HG03342 (cell line): Measurements from ENCODE around the gene TP73.

Source experiments
- ATAC-seq: cut with Tn5 transposase; IDR thresholded peaks from one replicate; pipeline ENCODE4 v1.9.1; 2021; ENCODE audit warnings: mild to moderate bottlenecking, moderate library complexity; ENCODE audit not compliant: unreplicated experiment

TP73 gene

DNA sequence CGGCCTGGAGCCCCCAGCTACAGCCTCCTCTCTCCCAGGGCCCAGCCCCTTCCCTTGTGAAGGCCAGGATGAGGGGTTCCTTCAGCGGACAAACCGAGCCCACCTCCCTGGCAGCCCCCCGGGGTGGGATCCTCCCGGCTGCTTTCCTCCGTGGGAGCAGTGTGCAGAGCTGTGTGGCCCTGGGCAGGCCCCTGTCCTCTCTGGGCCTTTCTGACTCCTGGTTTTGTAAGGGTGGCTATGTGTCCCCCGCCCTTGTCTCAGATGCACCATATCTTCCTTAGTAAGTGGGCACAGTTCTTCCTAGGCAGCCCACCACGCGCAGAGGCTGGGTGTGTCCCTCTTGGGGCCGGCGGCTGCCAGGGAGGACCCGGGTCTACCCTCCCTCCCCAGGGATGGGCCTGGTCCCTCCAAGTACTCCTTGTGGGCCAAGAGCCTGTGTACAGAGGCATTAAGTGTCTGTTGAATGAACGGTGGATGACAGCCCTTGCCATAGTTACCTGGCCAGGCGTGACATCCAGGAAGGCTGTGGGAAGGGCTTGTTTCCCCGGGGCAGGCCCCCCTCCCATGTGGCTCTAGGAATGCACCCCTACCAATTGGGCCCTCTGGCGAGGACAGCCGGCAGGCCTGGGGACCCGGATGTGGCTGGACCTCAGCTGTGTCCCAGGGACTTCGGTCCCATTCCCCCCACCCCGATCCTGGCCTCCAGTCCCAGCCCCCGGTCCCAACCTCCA lies 124.1 kb downstream of the TP73 start:
- no peak for ATAC-seq

DNA sequence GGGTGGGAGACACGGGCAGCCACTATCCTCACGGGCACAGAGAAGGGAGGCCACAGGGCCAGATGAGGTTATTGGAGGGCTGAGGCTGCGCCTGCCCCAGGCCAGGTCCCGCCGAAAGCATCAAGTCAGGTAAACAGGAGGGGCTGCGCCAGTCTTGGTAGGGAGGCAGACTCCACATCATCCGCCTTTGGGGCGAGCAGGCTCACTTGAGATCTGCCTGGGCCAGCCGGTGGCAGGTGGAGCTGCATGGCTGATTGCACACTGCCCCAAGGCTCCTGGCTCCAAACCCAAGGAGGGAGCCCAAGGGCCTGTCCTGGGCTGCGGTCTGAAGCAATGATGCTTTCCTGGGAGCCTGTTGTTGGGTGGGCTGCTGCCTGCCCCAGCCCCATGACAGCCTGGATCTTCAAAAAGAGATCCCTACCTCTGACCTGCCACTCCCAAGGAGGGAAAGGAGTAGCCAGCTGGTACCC lies 124.8 kb downstream of the TP73 start:
- no peak for ATAC-seq

DNA sequence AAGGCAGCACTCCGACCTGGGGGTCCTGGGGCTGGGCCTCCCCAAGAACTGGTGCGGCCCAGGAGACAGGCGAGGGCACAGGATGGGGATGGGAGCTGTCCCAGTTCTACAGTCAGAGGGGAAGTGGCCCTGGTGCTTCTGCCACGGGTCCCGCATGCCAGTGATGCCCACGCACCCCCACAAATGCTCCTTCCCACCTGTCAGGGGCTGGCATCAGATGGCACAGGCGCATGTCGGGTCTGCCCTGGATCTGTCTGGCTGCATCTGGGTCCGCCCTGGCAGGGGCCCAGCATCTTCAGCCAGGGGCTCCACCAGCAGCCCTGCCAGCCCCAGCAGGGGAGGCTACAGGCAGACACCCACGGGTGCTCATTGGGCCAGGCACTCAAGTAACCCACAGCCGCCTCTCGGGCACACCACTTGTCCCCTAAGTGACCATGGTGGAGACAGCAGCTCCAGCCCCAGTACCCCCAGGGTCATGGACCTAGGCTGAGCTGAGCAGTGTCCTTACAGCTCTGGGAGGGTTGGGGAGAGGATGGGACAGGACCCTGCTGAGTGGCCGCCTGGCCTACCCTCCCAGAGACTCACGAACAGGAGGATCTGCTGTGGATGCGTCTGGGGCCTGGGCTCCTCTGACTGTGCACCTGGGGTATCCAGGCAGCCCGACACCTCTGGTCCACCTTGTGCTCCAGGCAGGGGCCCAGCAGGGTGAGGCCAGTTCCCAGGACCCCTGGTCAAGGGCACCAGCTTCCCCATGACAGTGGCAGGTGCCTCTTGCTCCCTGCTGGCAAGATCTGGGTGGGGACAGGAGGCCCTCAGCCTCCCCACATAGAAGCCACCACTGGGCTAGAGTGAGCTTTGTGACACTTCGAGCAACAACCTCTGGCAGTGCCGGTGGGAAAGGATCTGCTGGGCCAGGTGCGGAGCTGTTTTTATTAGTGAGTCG lies 125.6 kb downstream of the TP73 start:
- ATAC-seq = no peak

DNA sequence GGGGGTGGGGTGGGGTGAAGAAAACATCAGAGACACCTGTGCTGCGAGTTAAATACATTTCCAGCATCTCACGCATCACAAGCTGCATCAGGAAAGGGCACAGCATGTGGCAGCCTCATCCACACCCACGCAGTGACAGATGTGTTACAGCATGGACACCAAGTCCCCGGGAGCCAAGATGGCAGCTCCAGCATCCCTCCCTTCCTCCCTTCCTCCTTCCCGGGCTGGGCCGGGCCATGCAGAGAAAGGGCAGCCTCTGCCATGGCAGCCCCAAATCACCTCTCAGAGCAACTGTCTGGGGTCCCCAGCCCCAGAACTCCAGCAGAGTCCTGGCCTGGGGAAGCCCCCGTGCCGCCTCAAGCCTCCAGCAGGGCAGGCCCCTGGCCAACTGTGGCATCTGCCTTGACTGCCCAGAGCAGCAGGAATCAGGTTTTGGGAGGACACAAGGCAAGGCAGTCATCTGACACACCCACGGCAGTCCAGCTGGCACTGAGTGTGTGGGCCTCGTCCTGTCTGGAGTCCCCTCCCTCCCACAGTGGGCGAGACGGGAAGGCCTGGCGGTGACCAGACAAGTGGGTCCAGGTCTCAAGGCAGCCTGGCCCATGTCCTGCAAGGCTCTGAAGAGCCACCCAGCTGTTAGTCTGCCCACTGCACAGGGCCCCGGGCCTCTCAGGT lies 126.4 kb downstream of the TP73 start:
- ATAC-seq = no peak

DNA sequence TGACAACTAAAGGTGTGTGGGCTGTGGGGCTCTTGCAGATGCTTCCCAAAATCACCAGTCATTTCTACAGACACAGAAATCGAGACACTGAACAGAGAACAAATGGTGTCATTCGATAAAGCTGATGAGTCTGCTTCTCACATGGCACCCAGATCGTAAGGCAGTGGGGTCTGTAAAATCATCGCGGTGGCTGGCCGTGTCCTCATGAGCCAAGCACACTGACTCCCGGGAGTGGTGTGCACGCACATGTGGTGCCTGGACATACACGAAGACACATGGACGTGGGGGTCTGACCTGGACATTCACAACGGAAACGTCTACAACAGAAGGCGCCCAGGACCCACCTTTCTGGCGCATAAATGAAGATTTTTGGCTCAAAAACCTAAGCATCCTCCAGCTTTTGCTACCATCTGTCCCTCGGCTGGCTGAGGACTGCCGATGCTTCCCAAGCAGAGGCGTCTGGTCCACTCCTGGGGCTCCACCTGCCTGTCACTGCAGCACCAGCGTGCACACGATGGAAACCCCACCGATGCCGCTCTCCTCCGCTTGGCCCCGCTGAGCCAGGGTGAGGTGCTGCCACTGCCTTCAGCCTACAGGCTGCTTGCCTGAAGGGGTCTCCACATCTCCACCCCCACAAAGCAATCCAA lies 127.1 kb downstream of the TP73 start:
- ATAC-seq = no peak

DNA sequence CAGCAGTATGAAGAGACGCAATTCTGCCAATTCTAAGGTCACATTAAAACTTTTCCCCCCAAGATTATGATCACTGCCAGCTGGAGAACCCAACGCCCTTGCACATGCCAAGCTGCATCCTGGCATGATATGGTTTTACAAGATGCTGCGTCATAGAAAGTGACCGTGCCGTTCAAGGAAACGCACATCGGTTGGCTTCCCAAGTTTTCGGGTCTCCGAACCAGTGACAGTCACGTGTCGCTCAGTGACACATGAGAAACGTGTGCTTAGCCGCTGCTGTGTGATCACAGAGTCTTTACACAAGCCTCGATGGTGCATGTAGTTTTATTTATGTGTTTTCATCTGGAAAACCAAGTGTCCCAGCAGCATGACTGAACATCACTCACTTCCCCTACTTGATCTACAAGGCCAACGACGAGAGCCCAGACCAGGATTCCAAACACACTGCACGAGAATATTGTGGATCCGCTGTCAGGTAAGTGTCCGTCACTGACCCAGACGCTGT lies 127.6 kb downstream of the TP73 start:
- ATAC-seq = no peak

DNA sequence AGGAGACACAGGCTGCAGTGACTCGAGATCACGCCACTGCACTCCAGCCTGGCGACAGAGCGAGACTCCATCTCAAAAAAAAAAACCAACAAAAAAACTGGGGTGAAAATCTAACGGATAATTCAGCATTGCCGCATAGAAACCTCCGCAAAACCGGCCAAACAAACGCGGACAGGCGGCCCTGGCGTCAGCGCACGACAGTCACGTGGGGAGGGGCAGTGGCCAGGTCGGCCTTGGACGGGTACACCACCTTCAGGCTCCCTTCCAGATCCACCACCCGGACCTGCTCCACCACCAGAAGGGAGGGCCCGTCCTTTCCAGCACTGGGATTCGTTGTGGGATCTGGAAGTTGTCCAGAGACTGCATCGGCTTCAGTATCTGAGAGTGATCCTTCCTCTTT lies 128.6 kb downstream of the TP73 start:
- ATAC-seq = no peak

DNA sequence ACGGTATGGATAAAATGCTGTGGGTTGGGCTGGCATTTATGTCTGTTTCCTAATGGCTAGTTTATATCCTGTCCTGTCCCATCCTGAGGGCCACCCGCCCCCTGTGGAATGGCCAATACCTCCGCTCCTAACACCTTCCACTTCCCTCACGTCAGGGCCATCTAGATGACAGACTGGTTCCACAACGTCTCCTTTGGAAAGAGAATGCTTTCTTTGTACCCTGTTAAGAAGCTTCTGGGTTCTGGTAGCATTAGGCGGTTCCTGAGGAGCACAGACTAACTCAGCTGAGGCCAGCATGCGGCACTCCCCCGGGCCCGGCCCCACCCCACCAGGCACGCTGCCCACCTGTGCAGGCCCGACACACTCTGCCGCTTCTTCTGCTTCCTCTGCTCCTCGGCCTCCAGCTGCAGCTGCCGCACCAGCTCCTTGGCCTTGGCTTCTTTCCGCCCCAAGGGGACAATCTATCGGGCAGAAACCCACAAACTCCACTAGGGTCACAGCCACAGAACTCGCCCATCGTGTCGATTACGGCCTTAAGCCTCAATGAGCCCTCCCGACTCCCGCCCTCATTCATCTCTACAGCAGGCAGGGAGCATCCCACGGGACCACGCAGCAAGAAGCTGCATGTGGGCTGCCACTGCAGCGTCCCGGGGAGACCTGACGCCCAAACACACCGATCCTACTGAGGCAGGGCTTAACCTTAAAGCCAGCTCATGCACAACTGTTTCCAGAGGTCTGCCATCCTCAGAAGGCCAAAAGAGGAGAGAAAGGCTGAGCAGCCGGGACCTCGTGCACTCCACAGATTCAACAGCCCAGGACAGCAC lies 131.5 kb downstream of the TP73 start:
- ATAC-seq = no peak

DNA sequence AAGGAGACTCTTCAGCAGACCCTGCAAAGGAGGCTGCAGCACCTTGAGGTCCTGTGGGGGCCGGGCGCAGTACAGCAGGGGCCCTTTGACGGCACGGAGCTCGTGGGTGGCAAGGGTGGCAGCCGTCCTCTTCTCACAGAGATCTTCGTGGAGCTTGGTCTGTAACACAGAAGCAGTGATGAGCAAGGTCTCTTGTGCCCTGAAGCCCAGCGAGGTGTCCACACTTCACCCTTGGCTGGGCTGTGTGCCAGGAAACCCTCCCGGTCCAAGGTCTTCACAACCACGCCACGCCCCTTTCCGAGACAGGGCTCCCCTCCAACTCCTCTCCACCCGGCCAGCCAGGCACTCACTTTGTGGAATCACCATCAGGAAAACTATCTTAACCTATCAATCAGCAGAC lies 132.7 kb downstream of the TP73 start:
- ATAC-seq = no peak

DNA sequence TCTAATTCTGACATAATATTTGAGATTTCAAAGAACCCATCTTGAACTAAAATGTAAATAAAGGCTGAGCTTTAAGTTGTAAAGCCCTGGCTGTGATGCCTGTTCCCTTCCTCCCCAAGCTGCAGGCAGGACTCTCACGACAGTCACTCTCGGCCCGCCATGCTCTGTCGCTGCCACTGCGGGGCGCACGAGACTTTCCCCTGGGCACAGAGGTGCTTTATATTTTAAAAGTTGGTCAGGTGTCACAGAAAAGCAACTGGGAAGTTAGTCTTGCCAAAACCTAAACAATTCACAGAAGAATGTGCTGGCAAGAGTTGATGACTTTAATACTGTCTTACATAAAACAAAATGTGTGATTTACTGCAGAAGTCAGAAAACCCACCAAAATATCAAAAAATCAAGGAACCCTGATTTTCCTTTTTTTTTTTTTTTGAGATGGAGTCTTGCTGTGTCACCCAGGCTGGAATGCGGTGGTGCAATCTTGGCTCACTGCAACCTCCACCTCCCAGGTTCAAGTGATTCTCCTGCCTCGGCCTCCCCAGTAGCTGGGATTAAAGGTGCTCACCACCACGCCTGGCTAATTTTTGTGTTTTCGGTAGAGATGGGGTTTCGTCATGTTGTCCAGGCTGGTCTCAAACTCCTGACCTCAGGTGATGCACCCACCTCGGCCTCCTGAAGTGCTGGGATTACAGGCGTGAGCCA lies 133.3 kb downstream of the TP73 start:
- ATAC-seq = no peak
